HG03565 (cell line): ENCODE results near the gene SLC39A3.

Experiments
- ATAC-seq: cut with Tn5 transposase; IDR thresholded peaks from one replicate; pipeline ENCODE4 v1.9.1; 2021; ENCODE audit warnings: mild to moderate bottlenecking, moderate library complexity; ENCODE audit not compliant: unreplicated experiment

SLC39A3 gene

GRCh38 chr19:2739602-2740313 is at the start of gene SLC39A3:
Gene SLC39A3, minus strand, starts transcription at chr19:2740017. Its CDS starts 2,760 bp downstream, at chr19:2737257.
- ATAC-seq, result peak; percentile 92

GRCh38 chr19:2788237-2788636 is 48.4 kb upstream of the SLC39A3 start:
- no peak for ATAC-seq

GRCh38 chr19:2787115-2787514 is 47.3 kb upstream of the SLC39A3 start:
- ATAC-seq, result no peak

DNA sequence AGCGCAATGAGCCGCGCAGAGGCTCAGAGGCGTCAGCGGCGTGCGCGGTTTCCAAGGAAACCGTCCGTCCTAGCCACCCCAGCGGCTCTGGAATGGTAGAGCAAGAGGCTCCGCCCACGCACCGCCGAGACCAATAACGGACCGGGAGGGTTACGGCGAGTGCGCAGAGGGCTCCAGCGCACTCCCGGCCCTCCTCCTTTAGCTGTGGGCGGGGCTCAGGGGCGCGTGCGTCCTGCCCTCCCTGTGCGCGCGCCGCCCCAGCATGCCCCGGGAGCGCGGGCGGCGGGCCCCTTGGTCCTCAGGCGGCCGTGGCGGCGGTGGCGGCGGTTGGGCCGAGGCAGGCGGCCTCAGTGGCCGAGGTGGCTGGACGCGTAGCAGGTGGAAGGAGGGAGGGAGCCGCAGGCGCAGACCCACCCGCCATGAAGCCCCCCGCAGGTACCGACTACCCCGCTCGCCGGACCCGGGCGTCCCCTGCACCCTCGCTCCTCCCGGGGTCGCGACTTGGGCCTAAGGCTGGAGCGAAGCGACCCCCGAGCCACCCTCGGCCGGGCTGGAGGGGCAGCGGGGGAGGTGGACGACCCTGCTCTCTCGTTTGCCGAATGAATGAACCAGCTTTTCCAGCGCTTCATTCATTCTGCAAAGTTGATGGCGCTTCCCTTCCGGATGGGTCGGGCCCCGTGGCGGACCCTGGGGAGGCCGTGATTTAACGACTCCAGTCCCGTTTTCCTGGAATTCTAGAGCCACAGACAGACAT is 45.6 kb upstream of the SLC39A3 start, which contains the start of gene THOP1:
Gene THOP1 (plus strand): TSS at position 260 of the 754 bp plus-strand sequence. CDS start 160 bp downstream, at position 420.
- ATAC-seq, result peak; percentile 53

- ATAC-seq, result no peak
Measured at GRCh38 chr19:2783781-2784145, 43.9 kb upstream of the SLC39A3 start.

DNA sequence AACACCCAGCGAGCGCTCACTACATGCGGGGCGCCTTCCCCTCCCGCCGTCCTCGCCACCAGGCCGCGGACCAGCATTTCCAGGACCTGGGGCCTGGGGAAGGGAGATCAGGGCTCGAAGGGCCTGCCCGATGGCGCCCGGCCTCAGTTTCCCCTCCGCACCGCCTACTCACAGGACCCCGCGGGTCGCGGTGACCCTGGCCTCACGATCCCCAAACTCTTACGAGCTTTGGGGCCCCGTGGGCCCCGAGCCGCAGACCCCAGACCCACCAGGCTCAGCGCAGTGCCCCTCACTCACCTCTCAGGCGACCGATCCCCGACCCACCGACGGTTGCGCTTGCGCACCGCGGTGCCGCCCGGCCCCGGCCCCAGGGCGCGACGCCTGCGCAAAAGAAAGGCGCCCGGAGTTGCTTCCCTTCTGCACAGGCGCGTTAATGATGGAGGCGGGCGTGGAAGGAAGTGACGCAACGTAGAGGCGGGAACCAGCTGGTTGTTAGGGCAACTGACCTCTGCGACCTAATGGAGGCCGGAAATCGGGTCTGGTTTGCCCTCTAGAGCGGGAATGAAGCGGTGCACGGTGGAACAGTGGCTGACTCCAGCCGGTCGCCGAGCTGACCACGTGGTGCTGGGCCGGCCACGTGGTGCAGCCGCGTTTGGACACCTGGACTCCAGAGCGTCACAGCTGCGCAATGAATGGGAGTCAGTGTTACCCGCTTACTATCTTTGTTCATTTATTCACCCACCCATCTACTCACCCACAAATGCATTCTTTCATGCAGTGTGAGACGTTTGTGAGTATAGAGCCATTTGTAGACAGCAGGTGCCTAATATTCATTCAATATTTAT is 43.3 kb upstream of the SLC39A3 start, which contains the start of gene SGTA:
Gene SGTA (minus strand): TSS at position 338 of the 845 bp plus-strand sequence. CDS start 14,205 bp downstream, outside the sequence.
- peak; percentile 61 for ATAC-seq

DNA sequence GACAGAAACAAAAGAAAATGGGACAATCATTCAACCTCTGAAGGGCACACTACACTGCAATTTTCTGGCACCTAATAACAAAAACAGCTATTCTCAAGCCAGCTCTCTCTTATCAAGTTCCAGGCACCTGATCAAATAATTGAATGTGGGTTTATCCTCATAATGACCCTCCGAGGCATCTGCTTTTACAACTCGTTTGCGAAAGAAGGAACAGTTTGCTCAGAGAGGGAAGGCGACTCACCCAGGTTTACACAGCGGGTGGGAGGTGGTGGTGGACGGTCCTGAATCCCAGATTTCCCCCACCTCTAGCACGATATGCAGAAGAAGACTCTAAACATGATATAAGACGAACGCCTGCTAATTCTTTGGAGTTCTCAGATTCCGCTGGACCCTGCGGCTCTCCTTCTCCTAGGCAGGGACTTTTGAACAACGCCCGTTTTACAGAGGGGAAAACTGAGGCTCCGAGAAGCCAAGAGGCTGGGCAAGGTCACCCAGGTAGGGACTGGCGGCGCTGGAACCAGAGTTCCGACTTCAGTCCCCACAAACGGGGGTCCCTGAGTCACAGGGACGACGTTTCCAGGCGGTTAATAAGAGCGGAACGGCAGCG is 42.6 kb upstream of the SLC39A3 start:
- no peak for ATAC-seq

DNA sequence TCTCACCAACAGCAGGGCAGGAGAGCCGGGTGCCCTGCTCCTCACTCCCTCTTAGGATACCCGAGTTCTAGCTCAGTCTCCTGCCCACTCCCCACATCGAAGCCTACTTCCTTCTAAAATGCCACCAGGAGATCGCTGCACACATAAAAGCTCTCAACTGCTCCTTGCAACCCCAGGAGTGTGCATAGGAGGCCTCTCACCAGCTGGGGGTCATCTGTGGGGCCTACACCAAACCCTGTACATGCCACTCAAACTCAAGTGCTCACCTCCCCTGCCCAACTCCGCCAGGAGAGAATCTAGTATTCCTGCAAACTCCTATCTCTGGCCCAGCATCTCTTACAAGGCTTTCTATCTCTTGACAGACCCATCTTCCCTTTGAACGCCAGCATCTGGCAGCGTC is 40.5 kb upstream of the SLC39A3 start:
- no peak for ATAC-seq

DNA sequence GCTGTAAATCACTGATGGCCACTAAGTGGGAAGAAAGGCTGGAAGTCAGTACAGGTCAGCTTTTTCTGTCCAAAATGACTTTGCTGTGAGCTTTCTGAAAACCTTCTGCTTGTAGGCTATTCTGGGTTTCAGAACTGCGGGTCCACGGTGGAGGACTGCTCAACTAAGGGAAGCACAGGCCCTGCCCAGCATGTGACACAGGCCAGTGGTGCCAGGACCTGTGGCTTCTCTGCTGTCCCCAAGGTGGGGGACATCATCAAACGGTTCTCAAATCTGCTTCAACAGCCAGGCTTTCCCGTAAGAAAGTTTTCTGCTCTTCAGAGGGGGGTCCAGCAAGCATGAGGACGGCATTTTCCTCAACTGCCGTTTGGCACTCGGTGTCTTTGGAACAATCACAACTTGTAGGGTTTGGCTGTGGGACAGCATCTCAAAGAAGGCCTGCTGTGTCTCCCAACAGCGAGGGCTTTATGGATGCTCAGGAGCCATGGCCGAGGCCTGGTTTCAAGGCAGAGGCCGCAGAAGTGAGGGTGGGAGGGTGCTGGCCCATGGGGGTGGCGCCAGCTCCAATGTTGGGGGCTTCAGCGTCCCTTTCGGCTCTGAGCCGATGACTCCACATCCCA is 39.4 kb upstream of the SLC39A3 start:
- ATAC-seq, result no peak

DNA sequence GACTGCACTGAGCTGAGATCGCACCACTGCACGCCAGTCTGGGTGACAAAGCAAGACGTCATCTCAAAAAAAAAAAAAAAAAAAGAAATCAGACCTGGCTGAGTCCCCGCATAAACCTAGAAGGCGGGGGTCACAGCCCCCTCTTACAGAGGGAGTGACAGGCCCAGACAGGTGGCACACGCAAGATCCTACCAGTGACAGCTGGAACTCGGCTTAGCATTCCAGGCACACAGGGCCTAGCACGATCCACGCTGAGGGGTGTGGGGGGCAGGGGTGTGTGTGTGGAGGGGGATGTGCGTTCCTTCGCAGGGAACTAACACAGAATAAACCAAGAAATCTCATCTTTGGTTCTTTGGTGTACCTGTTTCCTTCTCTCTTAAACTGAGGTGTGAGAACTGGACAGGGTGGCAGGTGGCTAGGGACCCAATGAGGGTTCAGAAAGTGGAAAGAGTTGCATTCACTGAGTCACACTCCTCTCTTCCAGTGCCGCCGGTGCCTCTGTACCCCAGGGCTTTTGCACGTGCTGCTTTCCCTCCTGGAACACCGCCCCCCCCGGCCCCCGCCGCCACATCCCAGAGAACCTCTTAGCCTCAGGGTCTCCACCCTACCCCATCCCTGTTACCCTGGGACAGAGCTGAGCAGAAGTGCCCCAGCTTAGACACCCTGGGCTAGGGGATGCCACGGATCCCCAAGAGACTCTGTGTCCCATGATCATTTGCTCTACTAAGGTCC is 38.3 kb upstream of the SLC39A3 start:
- no peak for ATAC-seq

DNA sequence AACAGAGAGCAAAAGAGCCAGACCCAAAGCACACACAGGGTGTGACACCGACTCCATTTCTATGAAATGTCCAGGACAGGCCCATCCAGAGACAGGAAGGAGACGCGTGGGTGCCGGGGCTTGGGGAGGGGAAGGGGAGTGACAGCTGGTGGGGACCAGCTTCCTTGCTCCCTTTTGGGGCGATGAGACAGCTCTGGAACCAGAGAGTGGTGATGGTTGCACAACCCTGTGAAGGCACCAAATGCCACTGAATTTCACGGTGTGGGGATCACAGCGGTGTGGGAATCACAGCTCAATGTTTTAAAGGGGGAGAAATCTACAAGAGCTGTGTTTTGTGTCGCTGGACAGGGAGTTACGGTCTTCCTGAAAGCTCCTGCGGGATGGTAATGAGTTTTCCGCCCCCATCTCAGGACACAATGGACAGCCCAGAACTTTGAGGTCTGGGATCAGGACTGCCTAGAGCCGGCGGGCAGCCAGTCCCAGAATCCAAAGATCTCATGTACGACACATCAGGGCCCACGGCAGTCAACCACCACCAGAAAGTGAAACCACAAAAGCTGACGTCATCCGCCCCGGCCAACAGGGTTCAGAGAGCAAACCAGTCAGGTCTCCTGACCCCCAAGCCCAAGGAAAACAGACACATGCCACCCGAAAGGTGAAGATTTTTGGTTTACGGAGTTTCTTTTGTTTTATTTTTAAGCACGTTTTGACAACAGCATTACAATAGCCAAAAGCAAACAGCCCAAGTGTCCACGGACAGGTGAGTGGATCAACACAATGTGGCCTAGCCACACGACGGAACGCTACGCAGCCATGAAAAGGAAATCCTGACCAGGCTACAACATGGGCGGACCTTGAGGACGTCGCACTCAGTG is 36.0 kb upstream of the SLC39A3 start:
- no peak for ATAC-seq

DNA sequence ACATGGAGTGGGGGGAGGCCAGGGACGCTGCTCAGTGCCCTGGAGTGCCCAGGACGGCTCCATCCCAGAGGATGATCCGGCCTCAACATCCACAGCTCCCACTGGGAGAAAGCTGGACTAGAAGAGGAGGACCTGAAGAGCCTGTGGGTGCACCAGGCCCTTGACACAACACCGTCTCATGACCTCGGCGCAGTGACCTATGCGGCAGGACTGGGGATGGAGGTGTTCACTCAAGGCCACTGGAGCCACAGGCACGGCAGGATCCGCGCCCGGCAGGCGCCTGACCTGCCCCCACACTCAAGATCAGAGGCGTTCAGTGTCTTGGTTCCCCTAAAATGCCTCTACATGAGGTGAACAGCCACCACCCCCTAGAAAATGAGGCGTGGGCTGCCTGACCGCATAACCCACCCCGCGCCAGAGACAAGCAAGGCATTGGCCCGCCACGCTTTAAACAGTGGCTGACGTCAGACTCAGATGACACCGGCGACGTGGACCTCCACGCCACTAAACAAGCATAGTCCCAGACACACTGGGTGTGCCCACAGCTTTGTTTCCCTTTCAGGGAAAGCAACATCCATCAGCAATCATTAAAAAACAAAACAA is 35.2 kb upstream of the SLC39A3 start:
- ATAC-seq, result no peak

GRCh38 chr19:2774083-2774679 is 34.4 kb upstream of the SLC39A3 start:
- ATAC-seq, result no peak

- ATAC-seq, result no peak
Measured at GRCh38 chr19:2771786-2772674, 32.2 kb upstream of the SLC39A3 start.

- ATAC-seq, result no peak
Measured at GRCh38 chr19:2770055-2771013, 30.5 kb upstream of the SLC39A3 start.

DNA sequence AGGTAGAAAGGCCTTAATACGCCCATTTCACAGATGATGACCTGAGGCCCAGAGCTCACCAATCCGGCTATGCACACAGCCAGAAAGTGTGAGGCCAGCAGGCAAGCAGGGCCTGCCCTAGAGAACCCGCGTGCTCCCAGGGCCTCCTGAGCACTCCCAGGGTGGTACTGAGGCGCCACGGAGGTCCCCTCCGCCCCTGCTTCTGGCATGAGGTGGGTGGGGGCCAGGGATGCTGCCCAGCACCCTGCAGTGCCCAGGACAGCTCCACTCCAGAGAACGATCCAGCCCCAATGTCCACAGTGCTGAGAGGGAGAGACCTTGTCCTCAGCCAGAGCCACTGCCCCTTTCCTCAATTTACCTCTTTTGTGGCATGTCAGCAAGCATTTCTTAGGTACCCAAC is 29.4 kb upstream of the SLC39A3 start:
- ATAC-seq, result no peak
